GM21529 (cell line): Measurements from ENCODE around the gene SFRP5.

ENCODE experiments used
- ATAC-seq: cut with Tn5 transposase; IDR thresholded peaks from one replicate; pipeline ENCODE4 v1.9.1; 2021; ENCODE audit not compliant: unreplicated experiment

SFRP5 gene

GRCh38 chr10:97743169-97743943 is 28.4 kb downstream of the SFRP5 start:
- no peak for ATAC-seq

DNA sequence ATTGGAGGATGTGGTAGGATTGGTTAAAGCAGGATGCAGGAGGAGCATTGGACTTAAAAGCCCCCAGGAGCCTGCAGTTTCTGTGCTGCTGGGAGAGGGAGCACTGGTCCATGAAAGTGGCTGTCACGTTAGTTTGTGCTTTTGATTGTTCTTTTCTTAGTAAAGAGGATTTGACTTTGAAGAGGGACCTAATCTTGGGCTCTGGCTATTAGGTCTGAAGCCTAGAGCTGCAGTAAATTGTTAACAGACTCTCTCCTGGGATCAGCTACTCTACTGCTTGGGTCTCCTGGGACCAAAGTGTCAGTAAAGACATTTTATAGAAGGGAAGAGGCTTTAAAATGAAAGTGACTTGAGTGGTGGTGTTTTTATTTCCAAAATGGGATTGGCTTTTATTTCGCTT is 31.2 kb downstream of the SFRP5 start:
- no peak for ATAC-seq

- ATAC-seq: no peak
Measured at GRCh38 chr10:97738616-97739015, 33.2 kb downstream of the SFRP5 start.

GRCh38 chr10:97737770-97738265 is 34.0 kb downstream of the SFRP5 start:
- ATAC-seq: peak; percentile 15

DNA sequence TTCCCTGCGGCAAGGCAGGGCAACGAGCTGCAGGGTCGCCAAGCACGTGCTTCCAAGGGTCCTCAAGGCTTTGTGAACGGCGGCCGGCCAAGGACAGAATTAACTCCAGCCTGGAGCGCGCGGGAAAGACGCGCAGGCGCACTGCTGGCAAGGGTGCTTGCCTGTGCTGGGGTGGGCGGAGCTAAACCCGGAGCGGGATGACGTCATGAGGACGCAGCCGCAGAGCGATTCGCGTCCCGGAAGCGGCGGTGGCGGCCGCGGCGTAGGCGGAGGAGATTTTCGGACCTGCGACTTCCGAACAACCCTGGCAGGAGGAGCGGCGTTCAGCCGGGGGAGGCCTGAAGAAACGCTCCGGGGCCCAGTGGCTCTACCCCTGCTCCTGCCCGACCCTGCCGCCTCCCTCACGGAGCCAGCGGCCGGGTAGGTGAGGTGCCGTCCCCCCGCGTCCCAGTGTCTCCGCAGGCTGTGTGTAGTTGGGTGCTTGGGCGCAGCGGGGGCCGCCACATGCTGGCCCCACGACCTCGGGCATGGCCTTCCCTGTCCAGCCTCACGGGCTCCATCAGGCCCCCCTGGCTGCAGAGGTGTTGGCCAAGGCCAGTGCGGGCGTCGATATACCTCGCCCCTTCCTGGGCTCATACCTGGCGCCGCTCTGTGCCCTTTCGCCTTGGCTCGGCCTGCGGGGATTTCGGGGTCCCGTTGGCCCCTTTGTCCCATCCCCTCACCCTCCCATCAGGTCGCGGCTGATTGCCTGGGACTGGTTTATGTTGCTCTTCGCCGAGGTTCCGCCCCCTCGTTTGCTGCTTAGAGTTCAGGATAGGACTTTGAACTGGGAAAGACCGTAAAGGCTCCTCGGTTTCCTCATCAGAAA is 34.7 kb downstream of the SFRP5 start, which contains the start of gene ZFYVE27:
Gene ZFYVE27 (plus strand): TSS at position 227 of the 868 bp plus-strand sequence. CDS start 1,350 bp downstream, outside the sequence.
- ATAC-seq: peak; percentile 83

DNA sequence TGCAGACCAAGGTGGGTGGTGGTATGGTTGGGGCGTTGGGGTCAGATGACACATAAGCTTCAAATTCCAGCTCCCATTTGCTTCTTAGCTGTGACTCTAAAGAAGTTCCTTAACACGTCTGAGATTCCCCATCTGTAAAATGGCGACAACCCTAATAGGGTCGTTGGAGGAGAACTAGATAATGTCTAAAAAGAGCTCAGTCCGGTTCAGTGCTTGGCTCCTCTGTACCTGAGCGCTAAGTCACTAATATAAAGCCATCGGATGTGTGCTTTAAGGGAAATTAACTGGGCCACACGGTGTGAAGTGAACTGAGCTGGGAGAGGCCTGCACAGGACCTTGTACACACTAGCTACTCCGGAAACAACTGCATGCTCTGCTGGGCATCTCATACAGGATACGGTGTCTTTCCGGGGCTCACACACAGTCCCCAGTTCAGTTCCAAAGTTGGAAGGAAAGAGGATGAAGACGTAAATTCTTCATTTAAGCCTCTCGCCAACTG is 35.3 kb downstream of the SFRP5 start:
- peak; percentile 23 for ATAC-seq

- ATAC-seq: no peak
Measured at GRCh38 chr10:97734021-97734420, 37.8 kb downstream of the SFRP5 start.

DNA sequence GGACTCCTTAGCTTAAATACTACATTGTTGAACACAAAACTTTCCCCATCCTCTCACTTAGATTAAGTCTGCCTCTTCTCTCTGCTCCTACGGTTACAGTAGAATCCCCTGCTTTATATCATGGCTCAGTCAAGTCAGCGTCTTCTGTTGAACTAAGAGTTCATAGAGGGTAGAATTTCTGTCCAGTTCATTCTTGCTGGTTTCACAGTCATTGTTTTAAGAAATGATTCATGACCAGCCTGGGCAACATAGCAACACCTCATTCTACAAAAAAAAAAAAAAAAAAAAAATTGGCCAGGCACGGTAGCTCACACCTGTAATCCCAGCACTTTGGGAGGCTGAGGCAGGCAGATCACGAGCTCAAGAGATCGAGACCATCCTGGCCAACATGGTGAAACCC is 38.5 kb downstream of the SFRP5 start:
- no peak for ATAC-seq

GRCh38 chr10:97732052-97732359 is 39.8 kb downstream of the SFRP5 start:
- no peak for ATAC-seq

DNA sequence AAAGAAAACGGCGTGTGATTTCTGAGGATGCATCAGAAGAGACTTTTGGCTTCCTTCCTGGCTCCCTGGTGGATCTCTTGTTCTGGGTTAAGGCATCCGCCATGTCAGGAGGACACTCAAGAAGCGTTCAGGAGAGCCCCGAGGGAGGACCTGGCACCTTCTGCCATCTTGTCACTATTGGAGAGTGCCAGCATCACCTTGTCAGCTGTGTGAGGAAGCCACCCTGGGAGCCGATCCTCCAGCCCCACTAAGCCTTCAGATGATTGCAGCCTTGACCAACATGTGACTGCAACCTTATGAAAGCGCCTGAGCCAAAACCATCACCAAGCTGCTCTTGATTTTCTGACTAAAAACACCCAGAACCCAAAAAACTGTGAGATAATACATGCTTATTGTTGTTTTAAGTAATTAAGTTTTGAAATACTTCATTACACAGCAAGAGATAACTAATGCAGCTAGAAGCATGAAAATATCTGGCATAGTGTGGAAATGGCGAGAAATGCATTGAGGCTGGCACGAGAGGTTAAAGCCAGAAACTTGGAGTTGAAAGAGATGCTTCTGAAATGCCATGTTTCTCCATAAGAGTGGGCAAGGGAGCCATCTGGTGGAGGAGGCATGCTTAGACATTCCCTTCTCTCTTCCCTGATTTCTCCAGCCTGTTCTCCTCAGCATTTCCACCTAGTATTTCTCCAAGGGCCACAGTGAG is 40.3 kb downstream of the SFRP5 start:
- ATAC-seq: no peak

DNA sequence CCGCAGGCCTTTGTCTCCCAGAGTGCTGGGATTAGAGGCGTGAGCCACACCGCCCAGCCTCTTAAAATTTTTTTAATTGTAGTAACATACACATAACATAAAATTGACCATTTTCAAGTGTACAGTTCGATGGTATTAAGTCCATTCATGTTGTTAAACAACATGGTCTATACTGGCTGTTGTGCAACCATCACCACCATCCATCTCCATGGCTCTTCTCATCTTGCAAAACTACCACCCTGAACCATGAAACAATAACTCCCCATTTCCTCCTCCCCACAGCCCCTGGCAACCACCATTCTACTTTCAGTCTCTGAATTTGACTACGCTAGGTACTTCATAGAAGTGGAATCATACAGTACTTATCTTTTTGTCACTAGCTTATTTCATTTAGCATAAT is 42.8 kb downstream of the SFRP5 start:
- ATAC-seq: no peak

GRCh38 chr10:97726636-97727178 is 45.1 kb downstream of the SFRP5 start:
- no peak for ATAC-seq

DNA sequence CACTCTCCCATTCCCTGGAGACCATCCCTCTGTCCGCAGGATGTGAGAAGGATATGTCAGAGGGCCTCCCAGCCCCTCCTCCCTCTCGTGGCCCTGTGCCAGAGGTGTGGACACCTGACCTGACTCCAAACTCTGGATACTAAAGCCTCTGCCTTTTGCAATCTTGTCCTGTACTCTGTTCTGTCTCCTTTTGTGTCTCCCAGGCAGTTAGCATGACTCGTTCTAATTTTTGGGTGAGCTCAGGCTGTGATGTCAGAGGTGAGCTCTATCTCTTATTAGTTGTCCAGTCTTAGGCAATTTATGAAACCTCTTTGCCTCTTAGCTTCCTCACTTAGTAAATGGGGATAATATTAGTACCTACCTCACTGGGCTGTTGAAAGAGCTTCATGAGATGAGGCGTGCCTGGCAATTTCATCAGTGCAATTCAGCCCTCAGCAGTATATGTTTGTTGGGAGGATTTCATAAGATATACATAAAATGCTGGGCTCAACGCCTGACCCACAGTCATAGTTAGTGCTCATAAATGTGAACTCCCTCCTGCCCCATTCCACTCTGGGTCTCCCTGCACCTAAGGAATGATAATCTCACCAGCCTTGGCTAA is 47.4 kb downstream of the SFRP5 start:
- no peak for ATAC-seq

DNA sequence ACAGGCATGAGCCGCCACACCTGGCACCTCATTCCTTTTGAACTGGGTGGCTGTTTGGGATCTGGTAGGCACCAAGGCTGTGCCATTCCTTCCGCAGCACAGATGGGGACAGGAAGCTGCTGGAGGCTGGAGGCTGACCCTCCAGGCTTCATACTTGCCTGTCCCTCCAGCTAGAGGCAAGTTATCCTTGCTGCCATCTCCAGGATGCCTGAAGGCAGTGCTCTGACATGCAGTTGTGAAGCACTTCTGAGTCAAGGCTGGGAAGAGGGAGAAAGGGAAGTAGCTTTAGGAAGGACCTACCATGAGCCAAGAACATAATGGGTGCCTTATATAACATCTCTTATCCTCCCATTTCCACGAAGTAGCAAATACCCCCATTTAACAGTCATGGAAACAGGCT is 48.8 kb downstream of the SFRP5 start:
- ATAC-seq: no peak

GRCh38 chr10:97721871-97722780 is 49.7 kb downstream of the SFRP5 start:
- ATAC-seq: no peak

DNA sequence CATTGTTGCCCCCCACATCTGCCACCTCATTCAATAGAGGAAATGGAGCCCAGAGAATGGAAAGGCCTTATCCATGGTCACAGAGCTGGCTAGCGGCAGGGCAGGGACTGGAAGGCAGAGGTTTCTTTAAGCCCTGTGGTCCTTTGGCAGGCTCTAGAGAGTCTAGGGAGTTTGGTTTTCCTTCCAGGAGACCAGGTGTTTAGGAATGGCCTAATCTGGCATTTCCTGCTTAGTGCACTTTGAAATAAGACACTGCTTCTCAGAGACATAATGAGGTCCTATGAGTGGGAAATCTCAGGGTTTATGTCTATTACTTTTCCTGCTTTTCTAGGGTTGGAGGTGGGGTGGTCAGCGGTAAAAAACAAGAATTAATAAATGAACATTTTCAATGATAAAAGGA is 52.2 kb downstream of the SFRP5 start:
- no peak for ATAC-seq

DNA sequence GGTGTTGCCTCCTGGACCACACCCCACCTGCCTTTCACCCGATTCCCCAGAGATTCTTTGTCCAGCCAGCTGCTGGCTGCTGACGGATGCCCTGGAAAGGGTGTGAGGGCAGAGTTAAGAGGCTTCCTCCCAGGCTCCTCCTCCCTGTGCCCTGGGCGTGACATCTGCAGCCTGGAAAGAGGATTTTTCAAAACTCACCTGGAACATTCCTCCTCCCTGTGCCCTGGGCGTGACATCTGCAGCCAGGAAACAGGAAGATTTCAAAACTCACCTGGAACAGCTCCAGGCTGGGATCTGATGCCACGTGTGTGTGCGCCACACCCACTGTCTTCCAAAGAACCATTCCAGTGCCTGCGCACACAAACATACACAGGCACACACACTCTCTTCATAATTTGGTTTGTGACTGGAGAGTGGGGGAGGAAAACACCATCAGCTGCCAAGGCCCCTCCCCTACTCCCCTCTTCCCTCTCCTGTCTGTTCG is 53.1 kb downstream of the SFRP5 start:
- no peak for ATAC-seq

DNA sequence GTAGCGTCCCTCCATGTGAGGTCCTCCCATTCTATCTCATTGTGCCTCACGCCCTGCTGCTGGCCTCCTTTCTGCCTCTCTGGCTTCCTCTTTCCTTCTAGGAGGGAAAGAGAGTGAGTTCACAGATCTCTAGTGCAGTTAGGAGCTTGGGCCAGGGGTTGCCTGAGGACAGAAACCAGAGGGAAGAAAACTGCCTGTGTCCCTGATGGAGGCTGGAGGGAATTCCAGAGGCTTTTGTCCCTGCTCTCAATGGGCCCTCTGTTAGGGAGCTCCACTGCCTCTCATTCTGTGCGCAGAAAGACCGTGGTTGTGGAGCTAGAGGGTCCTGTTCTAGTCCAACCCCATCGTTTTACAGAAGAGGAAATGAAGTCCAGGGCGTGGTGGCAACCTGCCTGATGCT is 53.6 kb downstream of the SFRP5 start:
- ATAC-seq: no peak

- no peak for ATAC-seq
Measured at GRCh38 chr10:97717627-97718026, 54.2 kb downstream of the SFRP5 start.
